A673 (cell line): ENCODE measurements around the gene SRCIN1.

Source experiments
- EZH2 ChIP-seq: fragments of 200-600 bp; sonication (generic); IDR thresholded peaks from 2 replicates; pipeline ENCODE4 v1.6.1; 2017; ENCODE audit warnings: borderline replicate concordance, low read depth, mild to moderate bottlenecking, mixed read lengths, antibody characterized with exemption, low read length; ENCODE audit not compliant: poor library complexity, severe bottlenecking
- TF ChIP-seq, protein P1 (sequence below): fragments of 300-800, 200-600 bp; sonication (generic); conservative IDR thresholded peaks from 2 replicates; pipeline ENCODE4 v1.5.1; 2017; ENCODE audit warnings: low read depth, mild to moderate bottlenecking, antibody characterized with exemption, low read length, moderate library complexity, mixed read lengths

DNA sequence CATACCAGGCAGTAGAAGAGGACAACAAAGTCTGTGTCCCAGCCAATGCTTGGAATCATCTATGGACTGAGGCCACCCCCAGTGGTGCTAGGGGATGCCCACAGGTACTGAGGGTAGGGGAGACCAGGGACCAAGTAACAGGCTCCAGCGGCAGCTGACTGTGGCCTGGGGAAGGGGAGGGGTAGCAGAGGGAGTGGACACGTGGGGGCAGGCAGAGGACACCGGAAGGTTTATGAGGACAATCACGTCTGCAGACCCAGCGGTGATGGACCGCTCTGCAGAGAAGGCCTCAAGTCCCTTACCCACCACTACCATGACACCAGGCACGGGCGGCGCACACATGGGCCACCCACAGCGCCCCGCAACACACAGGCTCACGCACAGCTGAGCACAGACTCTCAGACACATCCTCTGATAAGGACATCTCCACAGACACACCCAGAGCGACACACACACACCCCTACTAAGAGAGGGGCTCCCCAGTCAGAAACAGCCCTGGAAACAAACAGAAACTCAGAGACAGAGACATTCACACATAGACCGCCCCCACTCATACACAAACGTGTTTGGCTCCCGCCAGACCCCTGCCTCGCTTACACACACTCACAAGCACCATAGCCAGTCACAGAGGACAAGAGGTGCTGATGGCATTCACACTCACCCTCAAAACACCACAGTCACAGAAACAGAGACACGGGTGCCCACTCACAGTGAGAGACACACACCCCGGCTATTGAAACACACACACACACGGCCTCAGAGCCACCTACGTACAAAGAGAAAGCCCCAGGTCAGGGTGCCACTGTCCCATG, 35.8 kb downstream of the SRCIN1 start:
- TF ChIP-seq, protein P1, sequence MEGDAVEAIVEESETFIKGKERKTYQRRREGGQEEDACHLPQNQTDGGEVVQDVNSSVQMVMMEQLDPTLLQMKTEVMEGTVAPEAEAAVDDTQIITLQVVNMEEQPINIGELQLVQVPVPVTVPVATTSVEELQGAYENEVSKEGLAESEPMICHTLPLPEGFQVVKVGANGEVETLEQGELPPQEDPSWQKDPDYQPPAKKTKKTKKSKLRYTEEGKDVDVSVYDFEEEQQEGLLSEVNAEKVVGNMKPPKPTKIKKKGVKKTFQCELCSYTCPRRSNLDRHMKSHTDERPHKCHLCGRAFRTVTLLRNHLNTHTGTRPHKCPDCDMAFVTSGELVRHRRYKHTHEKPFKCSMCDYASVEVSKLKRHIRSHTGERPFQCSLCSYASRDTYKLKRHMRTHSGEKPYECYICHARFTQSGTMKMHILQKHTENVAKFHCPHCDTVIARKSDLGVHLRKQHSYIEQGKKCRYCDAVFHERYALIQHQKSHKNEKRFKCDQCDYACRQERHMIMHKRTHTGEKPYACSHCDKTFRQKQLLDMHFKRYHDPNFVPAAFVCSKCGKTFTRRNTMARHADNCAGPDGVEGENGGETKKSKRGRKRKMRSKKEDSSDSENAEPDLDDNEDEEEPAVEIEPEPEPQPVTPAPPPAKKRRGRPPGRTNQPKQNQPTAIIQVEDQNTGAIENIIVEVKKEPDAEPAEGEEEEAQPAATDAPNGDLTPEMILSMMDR = no peak
- TF ChIP-seq EZH2 = no peak
